GM12878 (cell line): ENCODE data around the gene SLC9A3. TPM values are rescaled to one million over a fixed set of nuclear protein-coding genes. Genes with fewer than 3 reads are reported as not detected.

Experiments
- ATAC-seq: fragments of 200-7000 bp; cut with Tn5 transposase; 3 replicates; pipeline ENCODE4 v1.9.1; 2020; ENCODE audit warnings: mild to moderate bottlenecking, moderate library complexity
- BruUV-seq: library from RNA; stranded (reverse); fragments of 400-500 nt; replicated peaks from 2 replicates; lab custom pipeline; 2021; lab: Mats Ljungman, UMichigan
- CTCF ChIA-PET: fragments of 300-600 bp; sonication (Branson Sonifier 250); formaldehyde crosslinking; extraction: SDS; loops from one replicate; lab custom pipeline; 2021; ENCODE audit warnings: inconsistent platforms; lab: Yijun Ruan, JAX
- POLR2A ChIA-PET: fragments of 350-600 bp; formaldehyde crosslinking; extraction: SDS; loops from one replicate; lab custom pipeline; 2021; ENCODE audit warnings: inconsistent platforms; lab: Charles Lee
- RAD21 ChIA-PET: fragments of 300-600 bp; sonication (Branson Sonifier 250); formaldehyde crosslinking; loops from one replicate; lab custom pipeline; 2023; ENCODE audit warnings: antibody characterized with exemption; ENCODE audit not compliant: unreplicated experiment; lab: Charles Lee
- SMC1A ChIA-PET: fragments of 300-600 bp; sonication (Branson Sonifier 250); formaldehyde crosslinking; loops from one replicate; lab custom pipeline; 2023; ENCODE audit not compliant: unreplicated experiment, uncharacterized antibody; lab: Charles Lee
- DNase-seq: peaks from one replicate; pipeline ENCODE4 v3.0.0-alpha.2; 2011; ENCODE audit warnings: low read depth, low spot score
- FAIRE-seq: peaks from 3 replicates; lab custom pipeline; 2011; peaks lifted over from hg19 to GRCh38; lab: Jason Lieb, UNC
- H2AFZ ChIP-seq: 2 replicates; pipeline ENCODE4 v1.6.0; 2011; ENCODE audit warnings: low read depth, low read length, control low read depth; ENCODE audit not compliant: control insufficient read depth
- H3K27ac ChIP-seq: 2 replicates; pipeline ENCODE4 v1.5.1; 2011; ENCODE audit warnings: control low read depth; ENCODE audit not compliant: control insufficient read depth, insufficient read depth
- H3K27me3 ChIP-seq, 2 experiments: replicated peaks in 1 of 2; 2 replicates each; pipeline versions ENCODE4 v1.6.0 to v1.6.1; 2011; ENCODE audit warnings: low read length in 1 of 2; ENCODE audit not compliant: control insufficient read depth in 2 of 2, insufficient read depth in 2 of 2
- H3K36me3 ChIP-seq, 2 experiments: 2 replicates each; pipeline ENCODE4 v1.5.1; 2011; ENCODE audit warnings: low read length in 1 of 2; ENCODE audit not compliant: control insufficient read depth in 2 of 2, insufficient read depth in 2 of 2
- H3K4me1 ChIP-seq: 2 replicates; pipeline ENCODE4 v1.6.1; 2011; ENCODE audit warnings: mild to moderate bottlenecking, low read length, moderate library complexity, mixed read lengths; ENCODE audit not compliant: control insufficient read depth, insufficient read depth
- H3K4me2 ChIP-seq: 2 replicates; pipeline ENCODE4 v1.6.0; 2011; ENCODE audit warnings: control low read depth; ENCODE audit not compliant: control insufficient read depth, insufficient read depth
- H3K4me3 ChIP-seq: fragments of 200-600 bp; sonication (generic); 2 replicates; pipeline ENCODE4 v1.5.1; 2016
- H3K79me2 ChIP-seq: 2 replicates; pipeline ENCODE4 v1.6.0; 2011; ENCODE audit warnings: low read length; ENCODE audit not compliant: control insufficient read depth, insufficient read depth
- H3K9ac ChIP-seq: 2 replicates; pipeline ENCODE4 v1.8.0; 2011; ENCODE audit warnings: low read length, control low read depth, mixed read lengths; ENCODE audit not compliant: control insufficient read depth, insufficient read depth
- H3K9me3 ChIP-seq: replicated peaks from 3 replicates; pipeline ENCODE4 v1.5.1; 2011; ENCODE audit warnings: mild to moderate bottlenecking, low read length; ENCODE audit not compliant: control insufficient read depth, insufficient read depth
- H4K20me1 ChIP-seq: 2 replicates; pipeline ENCODE4 v1.6.0; 2011; ENCODE audit not compliant: control insufficient read depth, insufficient read depth
- NFYB ChIP-seq: IDR thresholded peaks from 2 replicates; pipeline ENCODE4 v1.6.1; 2011; ENCODE audit warnings: low read depth, mild to moderate bottlenecking, low read length, improper control_type of control experiment, moderate library complexity; ENCODE audit not compliant: insufficient read depth
- NRF1 ChIP-seq: conservative IDR thresholded peaks from 2 replicates; pipeline ENCODE4 v1.6.1; 2011; ENCODE audit warnings: mild to moderate bottlenecking, low read depth, low read length, improper control_type of control experiment
- SMAD5 ChIP-seq: IDR thresholded peaks from 2 replicates; pipeline ENCODE4 v1.6.1; 2016; ENCODE audit warnings: antibody characterized with exemption, low read depth
- SMC3 ChIP-seq: IDR thresholded peaks from 2 replicates; pipeline ENCODE4 v1.6.1; 2011; ENCODE audit warnings: low read length, improper control_type of control experiment, borderline replicate concordance
- WGBS: methylation state at CpG from one replicate; pipeline ENCODE4 v1.1.6; 2016; ENCODE audit warnings: low lambda C conversion rate; ENCODE audit not compliant: insufficient replicate concordance, insufficient coverage; ENCODE audit errors: missing lambda C conversion rate; 5-methylcytosine and 5-hydroxymethylcytosine counted together
- in situ Hi-C: fragments of 300-500 bp; cut with MboI; formaldehyde crosslinking; loops from 9 replicates; pipeline ENCODE4 v1.14.3; 2018; ENCODE audit warnings: mixed read lengths
- intact Hi-C: fragments of 100-400 bp; cut with micrococcal nuclease; formaldehyde crosslinking; loops from one replicate; pipeline ENCODE4 v1.14.2; 2022; ENCODE audit not compliant: unreplicated experiment
- polyA plus RNA-seq, 11 experiments: library from polyadenylated mRNA; depleted of rRNA in 4 of 11; unstranded in 6 of 11; stranded (reverse) in 5 of 11; fragments of >200 nt; fragmentation: Nextera tagmentation in 4 of 11; fragmentation: Illumina TruSeq in 1 of 11; extraction: Ambion mirVana in 4 of 11; extraction: Trizol in 1 of 11; gene quantifications; 1 replicate in 1 of 11; 2 replicates in 10 of 11; pipeline versions ENCODE4 v1.2.1 to v1.2.3, GENCODE V29; 2011 to 2016; ENCODE audit warnings: inconsistent platforms in 2 of 11, missing spikeins in 2 of 11, low read depth in 1 of 11
- total RNA-seq, 4 experiments: library from RNA; depleted of rRNA in 3 of 4; stranded (reverse); fragments of >200 nt in 3 of 4; fragmentation: Illumina TruSeq in 1 of 4; extraction: Trizol in 1 of 4; gene quantifications; 2 replicates each; pipeline versions ENCODE4 v1.2.1 to v1.2.3, GENCODE V29; 2013 to 2021
- TF ChIP-seq, protein P1 (sequence below): IDR thresholded peaks from 2 replicates; pipeline ENCODE4 v1.6.1; 2012; ENCODE audit warnings: mild to moderate bottlenecking, low read depth, low read length

The SLC9A3 gene
- total and polyA plus RNA-seq, 10 of the 15 experiments (the other 5 are each of a cell fraction or from before 2014, with no cell fraction given): 0.04 to 5.2 (median 2.3) TPM; not detected in 1

DNA sequence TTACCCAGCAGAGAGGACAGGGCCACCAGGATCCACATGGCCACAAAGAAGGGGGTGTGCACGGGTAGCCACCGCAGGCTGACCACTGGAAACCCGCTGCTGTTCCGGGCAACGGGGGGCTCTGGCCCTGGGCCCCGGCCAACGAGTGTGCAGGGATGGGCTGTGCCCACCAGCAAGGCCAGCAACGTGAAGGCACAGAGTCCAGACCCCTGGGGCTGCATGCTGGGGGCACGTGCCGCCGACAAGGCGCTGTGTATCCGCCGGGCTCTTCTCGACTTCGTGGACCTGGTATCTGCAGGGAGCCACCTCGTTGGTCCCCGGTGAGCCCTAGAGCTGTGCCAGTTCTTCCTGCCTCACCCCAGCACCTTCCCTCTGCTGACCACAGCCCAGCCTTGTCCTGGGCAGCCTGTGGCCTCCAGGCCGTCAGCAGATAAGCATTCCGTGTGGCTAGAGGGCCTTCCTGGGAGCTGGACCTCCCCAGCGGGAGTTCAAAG, 45.7 kb upstream of the SLC9A3 start:
- no peak for DNase-seq
- no peaks in the 10 kb centered on the region for H3K79me2 ChIP-seq
- H3K27me3 ChIP-seq: no peaks in the 10 kb centered on the region; a peak in 1 of 4 replicates
- H3K9me3 ChIP-seq: no peaks in the 10 kb centered on the region
- ChIA-PET POLR2A (no interaction called here), CTCF (no interaction called here)
- H2AFZ ChIP-seq: no peak overlapping the region
- TF ChIP-seq SMAD5 (no peak), NRF1 (no peak), SMC3 (no peak), NFYB (no peak)
- TF ChIP-seq, protein P1, sequence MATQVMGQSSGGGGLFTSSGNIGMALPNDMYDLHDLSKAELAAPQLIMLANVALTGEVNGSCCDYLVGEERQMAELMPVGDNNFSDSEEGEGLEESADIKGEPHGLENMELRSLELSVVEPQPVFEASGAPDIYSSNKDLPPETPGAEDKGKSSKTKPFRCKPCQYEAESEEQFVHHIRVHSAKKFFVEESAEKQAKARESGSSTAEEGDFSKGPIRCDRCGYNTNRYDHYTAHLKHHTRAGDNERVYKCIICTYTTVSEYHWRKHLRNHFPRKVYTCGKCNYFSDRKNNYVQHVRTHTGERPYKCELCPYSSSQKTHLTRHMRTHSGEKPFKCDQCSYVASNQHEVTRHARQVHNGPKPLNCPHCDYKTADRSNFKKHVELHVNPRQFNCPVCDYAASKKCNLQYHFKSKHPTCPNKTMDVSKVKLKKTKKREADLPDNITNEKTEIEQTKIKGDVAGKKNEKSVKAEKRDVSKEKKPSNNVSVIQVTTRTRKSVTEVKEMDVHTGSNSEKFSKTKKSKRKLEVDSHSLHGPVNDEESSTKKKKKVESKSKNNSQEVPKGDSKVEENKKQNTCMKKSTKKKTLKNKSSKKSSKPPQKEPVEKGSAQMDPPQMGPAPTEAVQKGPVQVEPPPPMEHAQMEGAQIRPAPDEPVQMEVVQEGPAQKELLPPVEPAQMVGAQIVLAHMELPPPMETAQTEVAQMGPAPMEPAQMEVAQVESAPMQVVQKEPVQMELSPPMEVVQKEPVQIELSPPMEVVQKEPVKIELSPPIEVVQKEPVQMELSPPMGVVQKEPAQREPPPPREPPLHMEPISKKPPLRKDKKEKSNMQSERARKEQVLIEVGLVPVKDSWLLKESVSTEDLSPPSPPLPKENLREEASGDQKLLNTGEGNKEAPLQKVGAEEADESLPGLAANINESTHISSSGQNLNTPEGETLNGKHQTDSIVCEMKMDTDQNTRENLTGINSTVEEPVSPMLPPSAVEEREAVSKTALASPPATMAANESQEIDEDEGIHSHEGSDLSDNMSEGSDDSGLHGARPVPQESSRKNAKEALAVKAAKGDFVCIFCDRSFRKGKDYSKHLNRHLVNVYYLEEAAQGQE: no peak
- TF ChIP-seq, all 136 proteins: peak for 0
- no peaks in the 10 kb centered on the region for H3K36me3 ChIP-seq
- ChIA-PET RAD21 (no interaction called here), SMC1A (no interaction called here)
- H3K27ac ChIP-seq: no peak overlapping the region
- in situ Hi-C loops (no loop called here), intact Hi-C loops (no loop called here)
- ATAC-seq (no peak), FAIRE-seq (no peak)
- BruUV-seq: no TSS peak
- no peaks in the 10 kb centered on the region for H3K4me1 ChIP-seq
- WGBS: 65% methylated on average over 21 of the region's 21 CpGs
- no peaks in the 10 kb centered on the region for H4K20me1 ChIP-seq
- no peak overlapping the region for H3K9ac ChIP-seq
- H3K4me3 ChIP-seq: no peak overlapping the region
- H3K4me2 ChIP-seq: no peak overlapping the region
